K562 (cell line): Measurements from ENCODE around the gene MSS51. TPM values are rescaled to one million over a fixed set of nuclear protein-coding genes. Genes with fewer than 3 reads are reported as not detected.

Experiments used
- LCOR ChIP-seq: sonication (generic); formaldehyde crosslinking; IDR thresholded peaks from 2 replicates; pipeline ENCODE4 v1.8.0; 2022; ENCODE audit warnings: mild to moderate bottlenecking, missing genetic modification reagents
- MAFF ChIP-seq: IDR thresholded peaks from 2 replicates; pipeline ENCODE4 v1.6.1; 2012; ENCODE audit warnings: low read length, improper control_type of control experiment
- TCF3 ChIP-seq: sonication (generic); formaldehyde crosslinking; IDR thresholded peaks from 2 replicates; pipeline ENCODE4 v1.4.0; 2020; ENCODE audit warnings: mild to moderate bottlenecking, missing genetic modification reagents
- ZNF668 ChIP-seq: fragments of 250-450 bp; sonication (Bioruptor Pico); IDR thresholded peaks from 2 replicates; pipeline ENCODE4 v1.8.0; 2022; ENCODE audit warnings: mild to moderate bottlenecking, inconsistent platforms
- ZZZ3 ChIP-seq: fragments of 450-650 bp; IDR thresholded peaks from 2 replicates; pipeline ENCODE4 v1.6.1; 2016; ENCODE audit warnings: antibody characterized with exemption, mild to moderate bottlenecking, moderate library complexity
- polyA plus RNA-seq, 8 experiments: library from polyadenylated mRNA; depleted of rRNA in 4 of 8; stranded (reverse) in 5 of 8; unstranded in 3 of 8; fragments of >200 nt; fragmentation: Nextera tagmentation in 2 of 8; fragmentation: Illumina TruSeq in 1 of 8; extraction: Ambion mirVana in 2 of 8; extraction: Trizol in 1 of 8; gene quantifications; 2 replicates each; pipeline versions ENCODE4 v1.2.1 to v1.2.3, GENCODE V29; 2011 to 2014; ENCODE audit warnings: inconsistent platforms in 1 of 8, missing spikeins in 1 of 8
- total RNA-seq, 7 experiments: library from RNA; depleted of rRNA in 6 of 7; stranded (reverse); fragments of >200 nt in 6 of 7; fragmentation: Illumina TruSeq in 2 of 7; extraction: Trizol in 2 of 7; gene quantifications; 2 replicates each; pipeline versions ENCODE4 v1.2.1 to v1.2.3, GENCODE V29; 2011 to 2021; ENCODE audit warnings: low replicate concordance in 1 of 7
- TF ChIP-seq, protein P1 (sequence below), 3 experiments: fragments of 200-800 bp in 1 of 3; fragments of 250-450 bp in 1 of 3; fragments of 450-650 bp in 1 of 3; sonication (Bioruptor Pico) in 1 of 3; sonication (Bioruptor generic) in 1 of 3; formaldehyde crosslinking in 1 of 3; IDR thresholded peaks; 2 replicates each; pipeline versions ENCODE4 v1.6.1 to v1.8.0; 2016 to 2022; ENCODE audit warnings: mild to moderate bottlenecking in 2 of 3, missing genetic modification characterization in 2 of 3, missing compliant biosample characterization in 1 of 3, moderate library complexity in 1 of 3
- TF ChIP-seq, protein P2 (sequence below): fragments of 450-650 bp; IDR thresholded peaks from 2 replicates; pipeline ENCODE4 v1.6.1; 2016; ENCODE audit warnings: low read depth
- TF ChIP-seq, protein P3 (sequence below): fragments of 450-650 bp; IDR thresholded peaks from 2 replicates; pipeline ENCODE4 v1.6.1; 2016
- TF ChIP-seq, protein P4 (sequence below): fragments of 250-450 bp; sonication (Bioruptor Pico); IDR thresholded peaks from 2 replicates; pipeline ENCODE4 v1.8.0; 2022; ENCODE audit warnings: moderate library complexity, mild to moderate bottlenecking, inconsistent platforms

The MSS51 gene
- total and polyA plus RNA-seq, 9 of the 15 experiments (the other 6 are each of a cell fraction or from before 2014, with no cell fraction given) = 0.28 to 1.8 (median 1.2) TPM

DNA sequence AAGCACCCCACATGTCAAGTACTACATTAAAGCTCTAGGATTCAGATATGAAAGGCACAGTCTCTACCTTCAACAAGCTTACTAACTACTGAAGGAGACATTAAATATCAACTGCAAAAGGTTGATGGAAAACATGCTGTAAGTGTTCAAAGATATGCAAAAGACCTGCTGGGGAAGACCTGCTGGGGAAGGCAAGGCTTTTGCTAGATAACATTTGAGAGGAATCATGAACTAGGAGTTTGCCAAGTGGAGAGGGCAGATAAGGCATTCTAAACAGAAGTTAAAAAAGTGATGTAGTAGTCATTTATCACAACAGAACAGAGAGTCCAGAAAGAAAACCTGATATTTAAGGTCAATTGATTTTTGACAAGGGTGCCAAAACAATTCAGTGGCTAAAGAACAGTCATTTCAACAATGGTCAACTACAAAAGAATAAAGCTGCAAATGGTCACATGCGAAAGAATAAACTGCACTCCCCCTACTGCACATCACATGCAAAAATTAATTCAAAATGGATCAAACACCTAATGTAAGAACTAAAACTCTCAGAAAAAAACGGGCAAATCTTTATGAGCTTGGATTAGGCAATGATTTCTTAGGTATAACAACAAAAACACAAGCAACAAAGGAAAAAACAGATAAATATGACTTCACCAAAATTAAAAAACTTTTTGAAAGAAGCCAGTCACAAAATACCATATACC is 23.0 kb upstream of the MSS51 start (continued):
- TF ChIP-seq MAFF (peak; percentile 55; the same call in 1 of the 2 replicates), ZNF668 (peak; percentile 87; the same call in 1 of the 2 replicates), LCOR (CRISPR knock-in tag) (peak; percentile 67; the same call in 1 of the 2 replicates), TCF3 (peak; percentile 100), ZZZ3 (0 out of 2 replicates have a peak, but pooled peaks have one; percentile 15)
- TF ChIP-seq, protein P1, sequence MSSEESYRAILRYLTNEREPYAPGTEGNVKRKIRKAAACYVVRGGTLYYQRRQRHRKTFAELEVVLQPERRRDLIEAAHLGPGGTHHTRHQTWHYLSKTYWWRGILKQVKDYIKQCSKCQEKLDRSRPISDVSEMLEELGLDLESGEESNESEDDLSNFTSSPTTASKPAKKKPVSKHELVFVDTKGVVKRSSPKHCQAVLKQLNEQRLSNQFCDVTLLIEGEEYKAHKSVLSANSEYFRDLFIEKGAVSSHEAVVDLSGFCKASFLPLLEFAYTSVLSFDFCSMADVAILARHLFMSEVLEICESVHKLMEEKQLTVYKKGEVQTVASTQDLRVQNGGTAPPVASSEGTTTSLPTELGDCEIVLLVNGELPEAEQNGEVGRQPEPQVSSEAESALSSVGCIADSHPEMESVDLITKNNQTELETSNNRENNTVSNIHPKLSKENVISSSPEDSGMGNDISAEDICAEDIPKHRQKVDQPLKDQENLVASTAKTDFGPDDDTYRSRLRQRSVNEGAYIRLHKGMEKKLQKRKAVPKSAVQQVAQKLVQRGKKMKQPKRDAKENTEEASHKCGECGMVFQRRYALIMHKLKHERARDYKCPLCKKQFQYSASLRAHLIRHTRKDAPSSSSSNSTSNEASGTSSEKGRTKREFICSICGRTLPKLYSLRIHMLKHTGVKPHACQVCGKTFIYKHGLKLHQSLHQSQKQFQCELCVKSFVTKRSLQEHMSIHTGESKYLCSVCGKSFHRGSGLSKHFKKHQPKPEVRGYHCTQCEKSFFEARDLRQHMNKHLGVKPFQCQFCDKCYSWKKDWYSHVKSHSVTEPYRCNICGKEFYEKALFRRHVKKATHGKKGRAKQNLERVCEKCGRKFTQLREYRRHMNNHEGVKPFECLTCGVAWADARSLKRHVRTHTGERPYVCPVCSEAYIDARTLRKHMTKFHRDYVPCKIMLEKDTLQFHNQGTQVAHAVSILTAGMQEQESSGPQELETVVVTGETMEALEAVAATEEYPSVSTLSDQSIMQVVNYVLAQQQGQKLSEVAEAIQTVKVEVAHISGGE (CRISPR knock-in tag; IDR thresholded peaks at IDR 0.05) = peak in 1 of 3 experiments; percentile 93; a peak in 2 of 6 replicates
- TF ChIP-seq, protein P2, sequence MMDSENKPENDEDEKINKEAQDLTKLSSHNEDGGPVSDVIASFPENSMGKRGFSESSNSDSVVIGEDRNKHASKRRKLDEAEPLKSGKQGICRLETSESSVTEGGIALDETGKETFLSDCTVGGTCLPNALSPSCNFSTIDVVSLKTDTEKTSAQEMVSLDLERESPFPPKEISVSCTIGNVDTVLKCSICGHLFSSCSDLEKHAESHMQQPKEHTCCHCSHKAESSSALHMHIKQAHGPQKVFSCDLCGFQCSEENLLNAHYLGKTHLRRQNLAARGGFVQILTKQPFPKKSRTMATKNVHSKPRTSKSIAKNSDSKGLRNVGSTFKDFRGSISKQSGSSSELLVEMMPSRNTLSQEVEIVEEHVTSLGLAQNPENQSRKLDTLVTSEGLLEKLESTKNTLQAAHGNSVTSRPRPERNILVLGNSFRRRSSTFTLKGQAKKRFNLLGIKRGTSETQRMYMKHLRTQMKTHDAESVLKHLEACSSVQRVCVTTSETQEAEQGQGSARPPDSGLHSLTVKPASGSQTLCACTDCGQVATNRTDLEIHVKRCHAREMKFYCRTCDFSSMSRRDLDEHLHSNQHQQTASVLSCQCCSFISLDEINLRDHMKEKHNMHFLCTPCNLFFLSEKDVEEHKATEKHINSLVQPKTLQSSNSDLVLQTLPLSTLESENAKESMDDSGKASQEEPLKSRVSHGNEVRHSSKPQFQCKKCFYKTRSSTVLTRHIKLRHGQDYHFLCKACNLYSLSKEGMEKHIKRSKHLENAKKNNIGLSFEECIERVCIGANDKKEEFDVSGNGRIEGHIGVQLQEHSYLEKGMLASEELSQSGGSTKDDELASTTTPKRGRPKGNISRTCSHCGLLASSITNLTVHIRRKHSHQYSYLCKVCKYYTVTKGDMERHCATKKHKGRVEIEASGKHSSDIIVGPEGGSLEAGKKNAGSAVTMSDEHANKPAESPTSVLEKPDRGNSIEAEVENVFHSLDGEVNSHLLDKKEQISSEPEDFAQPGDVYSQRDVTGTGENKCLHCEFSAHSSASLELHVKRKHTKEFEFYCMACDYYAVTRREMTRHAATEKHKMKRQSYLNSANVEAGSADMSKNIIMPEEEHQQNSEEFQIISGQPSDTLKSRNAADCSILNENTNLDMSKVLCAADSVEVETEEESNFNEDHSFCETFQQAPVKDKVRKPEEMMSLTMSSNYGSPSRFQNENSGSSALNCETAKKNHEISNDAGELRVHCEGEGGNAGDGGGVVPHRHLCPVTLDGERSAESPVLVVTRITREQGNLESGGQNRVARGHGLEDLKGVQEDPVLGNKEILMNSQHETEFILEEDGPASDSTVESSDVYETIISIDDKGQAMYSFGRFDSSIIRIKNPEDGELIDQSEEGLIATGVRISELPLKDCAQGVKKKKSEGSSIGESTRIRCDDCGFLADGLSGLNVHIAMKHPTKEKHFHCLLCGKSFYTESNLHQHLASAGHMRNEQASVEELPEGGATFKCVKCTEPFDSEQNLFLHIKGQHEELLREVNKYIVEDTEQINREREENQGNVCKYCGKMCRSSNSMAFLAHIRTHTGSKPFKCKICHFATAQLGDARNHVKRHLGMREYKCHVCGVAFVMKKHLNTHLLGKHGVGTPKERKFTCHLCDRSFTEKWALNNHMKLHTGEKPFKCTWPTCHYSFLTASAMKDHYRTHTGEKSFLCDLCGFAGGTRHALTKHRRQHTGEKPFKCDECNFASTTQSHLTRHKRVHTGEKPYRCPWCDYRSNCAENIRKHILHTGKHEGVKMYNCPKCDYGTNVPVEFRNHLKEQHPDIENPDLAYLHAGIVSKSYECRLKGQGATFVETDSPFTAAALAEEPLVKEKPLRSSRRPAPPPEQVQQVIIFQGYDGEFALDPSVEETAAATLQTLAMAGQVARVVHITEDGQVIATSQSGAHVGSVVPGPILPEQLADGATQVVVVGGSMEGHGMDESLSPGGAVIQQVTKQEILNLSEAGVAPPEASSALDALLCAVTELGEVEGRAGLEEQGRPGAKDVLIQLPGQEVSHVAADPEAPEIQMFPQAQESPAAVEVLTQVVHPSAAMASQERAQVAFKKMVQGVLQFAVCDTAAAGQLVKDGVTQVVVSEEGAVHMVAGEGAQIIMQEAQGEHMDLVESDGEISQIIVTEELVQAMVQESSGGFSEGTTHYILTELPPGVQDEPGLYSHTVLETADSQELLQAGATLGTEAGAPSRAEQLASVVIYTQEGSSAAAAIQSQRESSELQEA = no peak
- TF ChIP-seq, protein P3, sequence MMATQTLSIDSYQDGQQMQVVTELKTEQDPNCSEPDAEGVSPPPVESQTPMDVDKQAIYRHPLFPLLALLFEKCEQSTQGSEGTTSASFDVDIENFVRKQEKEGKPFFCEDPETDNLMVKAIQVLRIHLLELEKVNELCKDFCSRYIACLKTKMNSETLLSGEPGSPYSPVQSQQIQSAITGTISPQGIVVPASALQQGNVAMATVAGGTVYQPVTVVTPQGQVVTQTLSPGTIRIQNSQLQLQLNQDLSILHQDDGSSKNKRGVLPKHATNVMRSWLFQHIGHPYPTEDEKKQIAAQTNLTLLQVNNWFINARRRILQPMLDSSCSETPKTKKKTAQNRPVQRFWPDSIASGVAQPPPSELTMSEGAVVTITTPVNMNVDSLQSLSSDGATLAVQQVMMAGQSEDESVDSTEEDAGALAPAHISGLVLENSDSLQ = peak; percentile 79
- TF ChIP-seq, protein P4, sequence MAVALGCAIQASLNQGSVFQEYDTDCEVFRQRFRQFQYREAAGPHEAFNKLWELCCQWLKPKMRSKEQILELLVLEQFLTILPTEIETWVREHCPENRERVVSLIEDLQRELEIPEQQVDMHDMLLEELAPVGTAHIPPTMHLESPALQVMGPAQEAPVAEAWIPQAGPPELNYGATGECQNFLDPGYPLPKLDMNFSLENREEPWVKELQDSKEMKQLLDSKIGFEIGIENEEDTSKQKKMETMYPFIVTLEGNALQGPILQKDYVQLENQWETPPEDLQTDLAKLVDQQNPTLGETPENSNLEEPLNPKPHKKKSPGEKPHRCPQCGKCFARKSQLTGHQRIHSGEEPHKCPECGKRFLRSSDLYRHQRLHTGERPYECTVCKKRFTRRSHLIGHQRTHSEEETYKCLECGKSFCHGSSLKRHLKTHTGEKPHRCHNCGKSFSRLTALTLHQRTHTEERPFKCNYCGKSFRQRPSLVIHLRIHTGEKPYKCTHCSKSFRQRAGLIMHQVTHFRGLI (CRISPR knock-in tag) = no peak
